ENCODE data around the gene AFDN.

DNA sequence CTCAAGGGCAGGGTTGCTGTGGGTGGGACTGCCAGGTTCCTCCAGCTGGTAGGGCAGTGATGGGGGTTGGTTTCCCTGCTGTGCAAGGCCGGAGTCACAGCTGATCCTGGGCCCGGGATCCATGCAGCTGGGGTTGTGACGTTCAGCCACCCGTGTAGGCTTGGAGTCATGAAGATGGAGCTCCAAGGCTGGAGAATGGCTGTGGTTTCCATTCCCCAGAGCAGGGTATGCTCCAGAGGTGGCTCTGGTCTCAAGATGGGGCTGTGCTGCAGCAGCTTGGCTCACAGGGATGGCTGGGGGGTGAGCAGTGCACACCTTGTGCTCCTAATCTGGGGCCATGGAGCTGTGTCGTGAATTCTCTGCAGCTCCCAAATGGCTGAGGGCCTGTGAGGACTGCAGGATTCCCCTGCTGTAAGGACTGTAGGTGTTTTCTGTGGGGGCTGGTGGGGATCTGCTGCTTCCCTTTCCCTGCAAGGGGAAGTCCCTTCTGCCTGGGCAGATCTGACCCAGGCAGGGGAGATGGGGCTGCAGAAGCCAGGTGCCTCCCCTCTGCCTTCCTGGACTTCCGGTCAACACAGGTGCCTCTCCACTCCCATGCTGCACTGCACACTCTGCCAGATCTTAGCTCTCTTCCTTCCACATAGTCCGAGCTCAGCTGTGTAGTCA, 186.7 kb downstream of the AFDN start:
- TF ChIP-seq GATA3 (IDR thresholded peaks at IDR 0.05; ENCODE audit: low read depth, low read length) (no peak), GATA2 (IDR thresholded peaks at IDR 0.05; ENCODE audit: low read depth, low read length) (no peak)

Data from SH-SY5Y (cell line).